Endothelial cell (in vitro differentiated cells): ENCODE results near the gene TDRD1. TPM values are rescaled to one million over a fixed set of nuclear protein-coding genes. Genes with fewer than 3 reads are reported as not detected.

Experiments
- DNase-seq: peaks from one replicate; pipeline ENCODE4 v3.0.0; 2021; ENCODE audit warnings: low spot score
- H3K27ac Mint-ChIP-seq: one replicate; pipeline ENCODE4 v1.8.0; 2021; ENCODE audit warnings: mixed read lengths, inconsistent platforms; ENCODE audit not compliant: unreplicated experiment
- H3K27me3 Mint-ChIP-seq: one replicate; pipeline ENCODE4 v1.8.0; 2021; ENCODE audit warnings: mild to moderate bottlenecking, moderate library complexity, mixed read lengths, inconsistent platforms; ENCODE audit not compliant: unreplicated experiment
- H3K36me3 Mint-ChIP-seq: one replicate; pipeline ENCODE4 v1.8.0; 2021; ENCODE audit warnings: mild to moderate bottlenecking, low read depth, mixed read lengths, inconsistent platforms; ENCODE audit not compliant: unreplicated experiment
- H3K4me1 Mint-ChIP-seq: one replicate; pipeline ENCODE4 v1.8.0; 2021; ENCODE audit warnings: mild to moderate bottlenecking, mixed read lengths, inconsistent platforms; ENCODE audit not compliant: unreplicated experiment
- H3K4me3 Mint-ChIP-seq: one replicate; pipeline ENCODE4 v1.8.0; 2021; ENCODE audit warnings: mild to moderate bottlenecking, mixed read lengths, inconsistent platforms; ENCODE audit not compliant: unreplicated experiment
- H3K9me3 Mint-ChIP-seq: one replicate; pipeline ENCODE4 v1.8.0; 2021; ENCODE audit warnings: mixed read lengths, inconsistent platforms; ENCODE audit not compliant: unreplicated experiment
- total RNA-seq: library from RNA; stranded (reverse); fragmentation: NEBNext Ultra II Directional; extraction: Animal tissue kit (Norgen Biotek cat#: 25700); gene quantifications from one replicate; pipeline ENCODE4 v1.2.1, GENCODE V29; 2021; ENCODE audit not compliant: unreplicated experiment
- TF ChIP-seq, protein P1 (sequence below): fragments of 200-600 bp; sonication (generic); IDR thresholded peaks from one replicate; pipeline ENCODE4 v1.5.0; 2021; ENCODE audit warnings: antibody characterized with exemption; ENCODE audit not compliant: unreplicated experiment

TDRD1 gene
- total RNA-seq, 1 donor from 2014 or later = 0.18 TPM

DNA sequence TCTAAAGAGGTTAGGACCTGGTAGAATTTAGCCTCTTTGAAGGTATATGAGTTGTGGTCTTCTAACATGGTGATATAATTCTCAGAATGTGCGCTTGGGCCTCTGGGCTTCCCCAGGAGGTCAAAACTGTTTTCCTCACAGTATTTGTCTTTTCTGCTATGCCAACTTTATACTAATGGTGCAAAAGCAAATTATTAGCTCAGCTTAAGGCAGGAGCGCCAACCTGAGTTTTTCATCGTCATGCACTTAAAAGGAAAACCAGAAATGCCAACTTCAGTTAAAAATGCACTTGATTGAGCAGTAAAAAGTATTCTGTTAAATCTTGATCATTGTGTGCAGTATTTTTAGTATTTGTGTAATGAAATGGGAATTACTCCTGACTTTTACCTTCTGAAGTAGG lies 9.7 kb downstream of the TDRD1 start:
- Mint-ChIP-seq H3K27ac (no peak overlapping the region), H3K36me3 (no peaks in the 10 kb centered on the region), H3K27me3 (no peaks in the 10 kb centered on the region), H3K9me3 (no peaks in the 10 kb centered on the region), H3K4me3 (no peak overlapping the region), H3K4me1 (no peaks in the 10 kb centered on the region)
- TF ChIP-seq, protein P1, sequence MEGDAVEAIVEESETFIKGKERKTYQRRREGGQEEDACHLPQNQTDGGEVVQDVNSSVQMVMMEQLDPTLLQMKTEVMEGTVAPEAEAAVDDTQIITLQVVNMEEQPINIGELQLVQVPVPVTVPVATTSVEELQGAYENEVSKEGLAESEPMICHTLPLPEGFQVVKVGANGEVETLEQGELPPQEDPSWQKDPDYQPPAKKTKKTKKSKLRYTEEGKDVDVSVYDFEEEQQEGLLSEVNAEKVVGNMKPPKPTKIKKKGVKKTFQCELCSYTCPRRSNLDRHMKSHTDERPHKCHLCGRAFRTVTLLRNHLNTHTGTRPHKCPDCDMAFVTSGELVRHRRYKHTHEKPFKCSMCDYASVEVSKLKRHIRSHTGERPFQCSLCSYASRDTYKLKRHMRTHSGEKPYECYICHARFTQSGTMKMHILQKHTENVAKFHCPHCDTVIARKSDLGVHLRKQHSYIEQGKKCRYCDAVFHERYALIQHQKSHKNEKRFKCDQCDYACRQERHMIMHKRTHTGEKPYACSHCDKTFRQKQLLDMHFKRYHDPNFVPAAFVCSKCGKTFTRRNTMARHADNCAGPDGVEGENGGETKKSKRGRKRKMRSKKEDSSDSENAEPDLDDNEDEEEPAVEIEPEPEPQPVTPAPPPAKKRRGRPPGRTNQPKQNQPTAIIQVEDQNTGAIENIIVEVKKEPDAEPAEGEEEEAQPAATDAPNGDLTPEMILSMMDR = no peak
- DNase-seq = no peak

DNA sequence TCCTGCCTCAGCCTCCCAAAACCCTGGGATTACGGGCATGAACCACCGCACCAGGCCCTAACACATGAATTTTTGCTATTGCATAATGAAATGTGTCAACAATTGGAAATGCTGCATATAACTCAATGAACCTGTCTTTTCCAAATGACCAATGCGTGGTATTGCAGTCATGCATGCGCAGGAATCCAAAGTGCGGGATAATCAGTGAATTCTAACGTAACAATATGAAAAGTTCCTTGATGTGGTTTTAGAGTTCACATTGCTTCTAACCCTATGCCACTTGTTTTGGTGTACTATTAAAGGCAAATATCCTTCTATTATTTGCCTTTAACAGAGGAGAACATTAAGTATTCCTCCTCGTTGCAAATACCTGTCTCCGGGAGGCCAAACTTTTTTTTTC lies 10.5 kb downstream of the TDRD1 start:
- TF ChIP-seq, protein P1 = no peak
- H3K27me3 Mint-ChIP-seq = no peaks in the 10 kb centered on the region
- no peaks in the 10 kb centered on the region for H3K4me1 Mint-ChIP-seq
- H3K36me3 Mint-ChIP-seq = no peaks in the 10 kb centered on the region
- H3K9me3 Mint-ChIP-seq = no peaks in the 10 kb centered on the region
- H3K4me3 Mint-ChIP-seq = no peak overlapping the region
- DNase-seq = no peak
- no peak overlapping the region for H3K27ac Mint-ChIP-seq

DNA sequence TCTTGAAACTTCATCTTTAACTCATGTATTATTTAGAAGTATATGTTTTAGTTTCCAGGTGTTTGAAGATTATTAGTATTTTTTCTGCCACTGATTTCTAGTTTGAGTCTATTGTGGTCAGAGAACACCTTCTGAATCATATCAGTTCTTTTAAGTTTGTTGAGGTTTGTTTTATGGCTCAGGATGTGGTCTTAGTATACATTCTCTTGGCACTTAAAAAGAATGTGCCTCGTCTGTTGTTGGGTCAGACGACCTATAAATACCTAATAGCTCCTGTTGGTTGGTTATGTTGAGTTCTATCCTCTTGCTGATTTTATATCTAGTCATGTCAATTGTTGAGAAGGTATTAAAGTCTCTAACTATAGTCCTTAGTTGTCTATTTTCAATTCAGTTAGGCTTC lies 15.9 kb downstream of the TDRD1 start:
- Mint-ChIP-seq H3K27me3 (no peaks in the 10 kb centered on the region), H3K36me3 (no peaks in the 10 kb centered on the region), H3K4me3 (no peak overlapping the region), H3K27ac (no peak overlapping the region), H3K9me3 (no peaks in the 10 kb centered on the region), H3K4me1 (peaks cover 16% of the 10 kb centered on the region)
- no peak for DNase-seq
- TF ChIP-seq, protein P1 = no peak

DNA sequence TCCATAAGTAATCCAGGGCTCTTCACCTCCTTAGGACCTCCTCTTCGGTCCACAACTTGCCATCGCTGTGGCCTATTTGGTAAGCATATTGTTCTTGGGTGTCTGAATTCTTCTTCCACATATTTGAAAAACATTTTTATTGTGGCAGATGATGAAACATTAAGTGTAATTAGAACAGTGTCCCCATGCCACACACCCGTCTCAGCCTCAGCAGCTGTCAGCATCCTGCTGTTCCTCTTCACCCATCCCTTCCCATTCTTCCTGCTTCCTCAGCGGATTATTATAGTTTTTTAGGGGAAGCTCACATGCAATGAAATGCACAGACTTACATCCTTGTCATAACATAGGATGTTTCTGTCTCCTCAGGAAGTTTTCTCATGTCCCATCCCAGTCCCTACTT lies 20.1 kb downstream of the TDRD1 start:
- H3K9me3 Mint-ChIP-seq = no peaks in the 10 kb centered on the region
- H3K36me3 Mint-ChIP-seq = no peaks in the 10 kb centered on the region
- H3K4me3 Mint-ChIP-seq = no peak overlapping the region

DNA sequence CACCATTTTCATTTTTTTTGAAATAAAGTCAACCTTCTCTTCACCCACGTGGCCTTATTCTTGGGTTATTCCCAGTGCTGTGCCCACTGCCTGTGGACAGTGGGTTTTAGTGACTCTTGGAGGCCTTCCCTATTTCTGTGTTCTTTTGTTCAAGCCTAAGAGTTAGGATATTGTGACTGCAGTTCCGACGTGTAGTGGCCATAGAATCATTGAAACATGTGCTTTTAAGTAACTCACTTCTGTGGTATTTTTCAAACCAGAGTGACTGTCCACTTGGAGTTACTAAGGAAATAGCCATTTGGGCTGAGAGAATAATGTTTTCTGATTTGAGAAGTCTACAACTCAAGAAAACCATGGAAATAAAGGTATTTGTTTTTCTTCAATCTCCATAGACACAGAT lies 23.7 kb downstream of the TDRD1 start:
- TF ChIP-seq, protein P1 = no peak
- no peak overlapping the region for H3K27ac Mint-ChIP-seq
- no peak overlapping the region for H3K4me3 Mint-ChIP-seq
- H3K27me3 Mint-ChIP-seq = no peaks in the 10 kb centered on the region
- no peak for DNase-seq
- H3K4me1 Mint-ChIP-seq = peaks cover 11% of the 10 kb centered on the region
- H3K9me3 Mint-ChIP-seq = no peaks in the 10 kb centered on the region
- no peaks in the 10 kb centered on the region for H3K36me3 Mint-ChIP-seq

More for the DNA sequence above, 20.1 kb downstream of the TDRD1 start:
- TF ChIP-seq, protein P1 = no peak
- Mint-ChIP-seq H3K4me1 (peaks cover 16% of the 10 kb centered on the region), H3K27ac (peak overlapping the region; percentile 15), H3K27me3 (no peaks in the 10 kb centered on the region)
- DNase-seq = no peak
